Esophagus squamous epithelium (tissue), 4 donors: ENCODE measurements around the gene GPR75.

Source experiments
- CTCF ChIP-seq, 6 experiments: fragments of 450-650 bp in 4 of 6; fragments of 200-600 bp in 2 of 6; sonication (generic) in 2 of 6; IDR thresholded peaks; one replicate each; pipeline ENCODE4 v1.5.1; 2016 to 2019; ENCODE audit warnings: antibody characterized with exemption in 6 of 6, mild to moderate bottlenecking in 4 of 6, moderate library complexity in 4 of 6
- POLR2A ChIP-seq, 4 donors: fragments of 450-650 bp; IDR thresholded peaks; one replicate each; pipeline ENCODE4 v1.6.1; 2017; ENCODE audit warnings: antibody characterized with exemption in 4 of 4, mild to moderate bottlenecking in 4 of 4, moderate library complexity in 3 of 4

GRCh38 chr2:53820048-53820447 is 39.7 kb downstream of the GPR75 start:
- TF ChIP-seq CTCF (IDR thresholded peaks at IDR 0.05) (no peak), POLR2A (IDR thresholded peaks at IDR 0.05) (no peak)
